ENCODE data around the gene COL17A1.

The COL17A1 gene

GRCh38 chr10:104056619-104057273 lies 28.9 kb downstream of the COL17A1 start:
- TF ChIP-seq ZFX (IDR thresholded peaks at IDR 0.05; ENCODE audit: borderline replicate concordance) = no peak
- TF ChIP-seq CTCF (IDR thresholded peaks at IDR 0.05) = no peak
- no peak overlapping the region for H3K27ac ChIP-seq

DNA sequence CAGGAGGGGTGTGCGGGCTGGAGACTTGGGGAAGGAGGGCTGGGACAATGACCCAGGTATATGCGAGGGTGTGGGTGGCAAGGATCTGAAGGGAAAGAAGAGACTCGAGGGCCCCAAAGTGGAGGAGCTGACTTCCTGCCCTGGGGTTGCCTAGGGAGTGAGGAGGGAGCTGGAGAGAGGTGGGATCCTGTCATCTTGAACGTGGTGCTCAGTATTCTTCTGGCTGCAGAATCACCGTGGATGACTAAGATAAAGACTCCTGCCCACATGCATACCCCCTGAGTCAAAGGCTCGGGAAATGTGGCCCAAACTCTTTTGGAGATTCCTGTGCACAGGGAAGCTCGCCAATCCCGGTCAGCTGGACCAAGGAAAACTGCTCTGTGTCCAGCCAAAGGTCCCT lies 31.2 kb downstream of the COL17A1 start:
- no peak overlapping the region for H3K27ac ChIP-seq
- TF ChIP-seq ZFX (IDR thresholded peaks at IDR 0.05; ENCODE audit: borderline replicate concordance) = no peak
- TF ChIP-seq CTCF (IDR thresholded peaks at IDR 0.05) = no peak

DNA sequence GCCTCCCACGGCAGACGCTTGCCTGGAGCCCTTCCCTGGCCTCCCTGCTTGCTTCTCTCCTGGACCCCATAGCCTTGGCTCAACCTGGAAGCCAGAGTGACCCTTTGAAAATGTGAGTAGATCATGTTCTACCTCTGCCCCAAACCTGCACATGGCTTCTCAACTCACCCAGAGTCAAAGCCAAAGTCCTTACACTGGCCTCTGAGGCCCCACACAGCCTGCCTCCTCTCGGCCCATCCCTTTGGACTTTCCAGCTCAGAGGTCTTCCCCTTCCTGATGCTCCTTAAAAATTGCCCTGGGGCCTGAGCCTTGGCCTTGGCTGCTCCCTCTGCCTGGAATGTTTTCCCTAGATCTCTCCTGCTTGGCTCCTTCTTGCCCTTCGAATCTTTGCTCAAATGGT lies 32.5 kb downstream of the COL17A1 start:
- no peak overlapping the region for H3K27ac ChIP-seq
- TF ChIP-seq ZFX (IDR thresholded peaks at IDR 0.05; ENCODE audit: borderline replicate concordance) (no peak), CTCF (IDR thresholded peaks at IDR 0.05) (no peak)

DNA sequence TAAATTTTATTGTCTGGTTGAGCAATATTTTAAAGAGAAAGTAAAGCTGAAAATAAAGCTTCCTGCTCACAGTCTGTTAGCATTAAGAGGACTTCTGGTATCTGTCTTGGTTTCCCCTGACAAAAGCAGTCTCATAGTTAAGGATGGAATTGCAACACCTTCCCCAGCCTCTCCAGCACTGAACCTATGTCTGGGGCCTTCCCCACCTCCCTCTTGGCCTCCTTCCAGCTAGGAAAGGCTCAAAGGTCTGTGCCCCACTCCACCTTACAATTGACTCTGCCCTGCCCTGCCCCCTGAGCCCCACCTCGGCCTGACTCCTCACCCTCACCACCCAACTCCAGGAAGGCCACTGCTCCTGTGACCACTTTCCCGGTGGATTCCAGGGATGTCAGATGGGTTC lies 33.2 kb downstream of the COL17A1 start:
- no peak for TF ChIP-seq ZFX (IDR thresholded peaks at IDR 0.05; ENCODE audit: borderline replicate concordance)
- TF ChIP-seq CTCF (IDR thresholded peaks at IDR 0.05) = no peak
- H3K27ac ChIP-seq = no peak overlapping the region

GRCh38 chr10:104049504-104050250 lies 36.0 kb downstream of the COL17A1 start:
- TF ChIP-seq CTCF (IDR thresholded peaks at IDR 0.05) (no peak), ZFX (IDR thresholded peaks at IDR 0.05; ENCODE audit: borderline replicate concordance) (no peak)
- no peak overlapping the region for H3K27ac ChIP-seq

GRCh38 chr10:104046651-104047050 lies 39.0 kb downstream of the COL17A1 start:
- H3K27ac ChIP-seq = no peak overlapping the region
- TF ChIP-seq CTCF (IDR thresholded peaks at IDR 0.05) (no peak), ZFX (IDR thresholded peaks at IDR 0.05; ENCODE audit: borderline replicate concordance) (no peak)
